Stimulated activated CD4-positive, alpha-beta T cell treated with anti-CD3 and anti-CD28 coated beads, Interleukin-2, amount 100 ng/mL, for 24 hours (primary cell): ENCODE results near the gene GPR155.
"Not testable (repeated sequence)": the region's sequence is repeated elsewhere in the genome, so short reads cannot be mapped to it uniquely, and the experiment has no call there.

Source experiments
- DNase-seq, 2 donors: peaks; one replicate each; pipeline ENCODE4 v3.0.0-alpha.2; 2020

Gene GPR155

DNA sequence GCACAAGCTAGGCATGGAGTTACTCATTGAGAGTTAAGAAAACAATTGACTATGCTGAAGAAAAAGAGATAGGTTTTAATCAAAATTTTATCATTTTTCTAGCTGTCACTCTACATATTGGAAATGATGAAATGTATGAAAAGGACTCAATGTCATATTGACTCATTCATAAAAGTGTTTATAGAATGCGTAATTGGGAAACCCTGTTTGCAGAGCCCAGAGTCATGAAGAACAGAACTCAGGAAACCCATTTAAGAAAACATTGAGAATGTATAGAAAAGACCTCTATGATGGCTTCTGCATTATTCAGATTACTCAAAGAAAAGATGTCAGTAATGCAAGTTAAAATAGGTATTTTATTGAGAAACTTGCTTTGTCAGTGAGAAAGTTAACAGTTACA lies 54.9 kb downstream of the GPR155 start:
- DNase-seq = no peak

DNA sequence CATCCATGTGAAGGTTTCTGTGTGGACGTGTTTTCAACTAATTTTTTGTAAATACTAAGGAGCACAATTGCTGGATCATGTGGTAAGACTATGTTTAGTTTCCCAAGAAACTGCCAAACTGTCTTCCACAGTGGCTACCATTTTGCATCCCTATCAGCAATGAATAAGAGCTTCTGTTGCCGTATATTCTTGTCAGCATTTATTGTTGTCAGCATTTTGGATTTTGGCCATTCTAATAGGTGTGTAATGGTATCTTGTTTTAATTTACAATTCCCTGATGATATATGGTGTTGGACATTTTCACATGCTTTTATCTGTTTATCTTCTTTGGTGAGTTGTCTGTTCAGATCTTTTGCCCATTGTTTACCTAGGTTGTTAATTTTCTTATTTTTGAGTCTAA lies 56.8 kb downstream of the GPR155 start:
- DNase-seq = no peak

DNA sequence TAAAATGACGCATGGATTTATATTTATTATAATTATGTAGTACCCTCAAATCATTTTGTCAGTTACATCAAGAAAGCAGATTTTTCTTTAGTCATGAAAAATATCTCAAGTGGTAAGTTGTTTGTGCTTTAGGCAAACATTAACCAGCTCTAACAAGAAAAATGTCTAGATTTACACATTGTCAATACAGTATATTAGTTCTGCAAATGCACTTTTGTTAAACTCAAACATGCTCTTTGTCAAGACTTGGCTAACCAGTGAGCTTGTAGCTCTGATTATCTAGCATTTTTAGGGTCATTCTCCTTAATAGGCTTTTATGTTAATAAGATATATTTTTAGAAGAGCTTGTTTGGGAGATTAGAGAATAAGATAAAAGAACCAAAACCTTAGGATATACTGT lies 58.6 kb downstream of the GPR155 start:
- no peak for DNase-seq

DNA sequence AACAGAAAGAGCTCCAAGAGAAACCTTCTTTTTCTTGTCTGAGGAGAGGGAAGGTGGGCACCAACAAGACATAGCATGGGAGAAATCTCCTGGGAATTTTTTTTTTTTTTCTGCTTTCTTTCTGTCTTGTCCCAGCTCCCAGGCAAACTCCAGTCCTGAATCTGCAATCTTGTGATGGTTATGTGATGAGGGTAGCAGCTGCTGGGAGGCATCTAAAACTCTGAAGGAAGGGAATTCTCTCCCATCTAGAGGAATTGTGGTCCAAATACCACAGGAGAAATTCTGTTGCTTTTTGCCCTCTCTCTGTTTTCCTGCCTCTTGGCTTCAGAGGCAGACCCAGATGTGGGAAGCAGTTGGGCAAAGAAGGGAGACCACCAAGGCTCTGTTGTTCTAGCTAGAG lies 74.6 kb downstream of the GPR155 start:
- DNase-seq = no peak

DNA sequence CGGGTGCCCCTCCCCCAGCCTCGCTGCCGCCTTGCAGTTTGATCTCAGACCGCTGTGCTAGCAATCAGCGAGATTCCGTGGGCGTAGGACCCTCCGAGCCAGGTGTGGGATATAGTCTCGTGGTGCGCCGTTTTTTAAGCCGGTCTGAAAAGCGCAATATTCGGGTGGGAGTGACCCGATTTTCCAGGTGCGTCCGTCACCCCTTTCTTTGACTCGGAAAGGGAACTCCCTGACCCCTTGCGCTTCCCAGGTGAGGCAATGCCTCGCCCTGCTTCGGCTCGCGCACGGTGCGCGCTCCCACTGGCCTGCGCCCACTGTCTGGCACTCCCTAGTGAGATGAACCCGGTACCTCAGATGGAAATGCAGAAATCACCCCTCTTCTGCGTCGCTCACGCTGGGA lies 76.8 kb downstream of the GPR155 start:
- not testable (repeated sequence) for DNase-seq

DNA sequence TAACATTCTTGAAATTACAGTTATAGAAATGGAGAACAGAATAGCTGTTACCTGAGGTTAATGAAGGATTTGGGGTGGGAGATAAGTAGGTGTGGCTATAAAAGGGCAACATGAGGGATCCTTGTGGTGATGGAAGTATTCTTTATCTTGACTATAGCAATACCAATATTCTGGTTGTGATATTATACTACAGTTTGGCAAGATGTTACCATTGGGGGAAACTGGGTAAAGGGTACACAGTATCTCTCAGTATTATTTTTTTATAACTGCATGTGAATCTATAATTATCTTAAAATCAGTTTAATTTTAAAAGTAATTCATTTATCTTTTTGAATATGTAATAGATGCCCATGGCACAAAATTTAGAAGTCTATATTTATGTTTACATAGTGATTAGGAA lies 83.2 kb downstream of the GPR155 start:
- no peak for DNase-seq

DNA sequence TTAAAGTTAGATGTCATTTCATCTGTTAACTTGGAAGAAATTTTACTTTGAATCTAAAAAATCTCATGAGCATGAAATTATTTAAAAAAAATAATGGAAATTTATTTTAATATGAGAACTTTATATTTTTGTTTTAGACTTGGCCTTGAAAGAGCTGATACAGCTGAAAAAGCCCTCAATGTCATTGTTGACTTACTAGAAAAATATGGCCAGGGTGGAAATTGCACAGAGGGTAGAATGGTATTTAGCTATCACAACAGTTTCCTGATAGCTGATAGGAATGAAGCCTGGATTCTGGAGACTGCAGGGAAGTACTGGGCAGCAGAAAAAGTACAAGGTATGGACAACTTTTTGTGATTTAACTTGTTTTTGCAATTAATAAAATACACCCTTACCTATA lies 86.0 kb downstream of the GPR155 start:
- no peak for DNase-seq

DNA sequence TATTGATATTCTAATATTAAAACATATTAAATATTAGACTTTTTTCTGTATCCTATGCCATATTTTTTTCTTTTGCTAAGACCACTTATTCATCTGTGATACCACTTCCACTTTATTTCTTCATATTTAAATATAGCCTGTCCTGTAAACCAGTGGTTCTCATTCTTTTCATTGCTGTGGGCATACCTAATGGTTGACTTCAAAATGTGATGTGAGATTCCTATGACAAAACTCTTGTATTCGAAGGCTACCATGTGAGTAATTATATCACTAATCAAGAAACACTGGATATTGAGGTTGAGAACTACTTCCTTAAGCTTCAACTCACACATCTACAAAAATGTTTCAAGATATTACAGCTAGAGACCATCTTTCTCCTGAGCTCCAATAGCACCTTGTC lies 87.7 kb downstream of the GPR155 start:
- no peak for DNase-seq

DNA sequence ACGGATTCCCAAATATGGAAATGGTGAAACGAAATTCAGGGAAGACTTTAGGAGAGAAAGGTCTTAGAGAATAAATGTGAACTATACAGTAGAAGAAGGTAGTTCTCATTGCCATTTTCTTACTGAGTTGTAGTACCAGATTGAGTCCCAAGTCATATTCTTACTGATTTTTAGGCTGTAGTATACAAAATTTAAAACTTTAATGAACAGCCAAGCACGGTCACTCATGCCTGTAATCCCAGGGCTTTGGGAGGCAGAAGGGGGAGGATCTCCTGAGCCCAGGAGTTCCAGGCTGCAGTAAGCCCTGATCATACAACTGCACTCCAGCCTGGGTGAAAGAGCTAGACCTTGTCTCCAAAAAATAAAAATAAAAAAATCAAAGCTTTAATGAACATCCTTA lies 89.1 kb downstream of the GPR155 start:
- DNase-seq = no peak

DNA sequence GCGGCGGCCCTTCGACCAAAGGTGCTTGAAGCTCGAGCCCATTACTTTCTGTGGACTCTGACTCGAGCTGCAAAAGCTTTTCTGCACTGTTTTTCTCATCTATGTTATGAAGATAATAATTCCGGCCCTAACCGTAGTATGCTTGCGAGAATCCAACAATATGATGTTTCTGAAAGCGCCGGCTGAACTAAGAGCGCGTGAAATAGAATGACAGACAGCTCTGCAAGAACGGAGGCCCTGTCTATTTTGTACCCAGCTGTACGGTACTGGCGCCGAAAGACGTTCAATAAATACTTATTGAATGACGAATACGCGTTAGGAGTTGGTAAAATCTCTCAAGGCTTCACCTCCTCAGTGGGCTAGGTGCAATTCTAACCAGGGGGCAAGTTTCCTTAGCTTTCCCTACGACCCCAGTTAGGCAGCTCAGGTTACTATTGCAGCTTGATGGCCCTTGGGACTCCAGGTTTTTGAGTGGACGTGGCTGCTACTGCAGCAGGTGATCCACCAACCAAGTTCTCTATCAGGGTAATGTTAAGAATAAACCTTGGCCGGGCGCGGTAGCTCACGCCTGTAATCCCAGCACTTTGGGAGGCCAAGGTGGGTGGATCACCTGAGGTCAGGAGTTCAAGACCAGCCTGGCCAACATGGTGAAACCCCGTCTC lies 90.7 kb downstream of the GPR155 start:
- DNase-seq = peak in 1 of 2 donors; percentile 19

DNA sequence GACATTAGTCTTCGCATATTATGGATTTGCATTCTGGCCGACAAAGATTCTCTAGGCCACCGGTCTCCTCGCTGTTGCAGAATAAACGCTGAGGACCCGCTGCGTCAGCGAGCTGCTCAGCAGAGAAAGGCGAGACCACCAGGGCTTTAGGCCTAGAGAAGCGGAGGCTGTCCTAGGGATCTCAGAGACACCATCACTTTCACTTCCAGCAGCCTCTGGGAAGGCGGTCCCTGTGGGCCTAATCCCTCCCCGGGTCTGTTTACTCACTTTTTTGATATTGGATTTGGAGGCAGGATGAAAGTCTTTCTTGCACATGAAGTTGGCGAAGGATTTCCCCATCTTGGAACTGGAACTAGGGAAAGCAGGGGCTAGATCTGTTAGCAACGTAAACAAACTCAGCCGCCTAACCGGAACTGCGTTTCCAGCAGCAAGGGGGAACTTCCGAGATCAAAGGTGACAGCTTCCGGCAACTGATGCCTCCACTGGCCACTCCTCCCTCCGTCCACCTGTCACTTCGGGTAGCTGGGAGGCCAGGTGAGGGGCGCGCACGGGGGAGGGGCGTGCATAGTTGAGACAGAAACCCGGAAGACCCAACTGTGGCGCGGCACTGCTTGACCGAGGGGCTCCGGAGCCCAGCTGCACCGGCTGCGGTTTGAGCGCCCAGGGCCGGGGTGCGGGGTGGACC lies 91.4 kb downstream of the GPR155 start, which contains the start of gene SCRN3:
TSS of gene SCRN3 (plus strand) at position 447 of the 685 bp plus-strand sequence. CDS start 2,554 bp downstream, outside the sequence.
- DNase-seq = peak; percentile 74 to 77

DNA sequence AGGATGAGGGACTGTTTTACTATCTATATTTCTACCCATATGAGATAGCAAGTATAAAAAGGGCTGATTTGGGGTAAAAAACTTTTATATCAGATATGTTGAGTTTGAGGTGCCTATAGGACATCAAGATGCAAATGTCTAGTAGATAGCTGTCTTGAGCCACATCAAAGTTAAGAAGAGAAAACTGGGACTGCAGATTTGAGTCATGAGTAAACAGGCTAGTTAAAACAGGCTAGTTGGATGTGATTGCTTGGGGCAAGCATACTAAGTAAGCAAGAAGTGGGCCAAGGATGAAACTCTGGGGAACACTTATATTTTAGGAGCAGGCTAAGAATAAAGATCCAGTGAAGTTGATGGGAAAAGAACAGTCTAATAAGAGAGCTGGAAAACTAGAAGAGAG lies 94.1 kb downstream of the GPR155 start:
- DNase-seq = no peak

DNA sequence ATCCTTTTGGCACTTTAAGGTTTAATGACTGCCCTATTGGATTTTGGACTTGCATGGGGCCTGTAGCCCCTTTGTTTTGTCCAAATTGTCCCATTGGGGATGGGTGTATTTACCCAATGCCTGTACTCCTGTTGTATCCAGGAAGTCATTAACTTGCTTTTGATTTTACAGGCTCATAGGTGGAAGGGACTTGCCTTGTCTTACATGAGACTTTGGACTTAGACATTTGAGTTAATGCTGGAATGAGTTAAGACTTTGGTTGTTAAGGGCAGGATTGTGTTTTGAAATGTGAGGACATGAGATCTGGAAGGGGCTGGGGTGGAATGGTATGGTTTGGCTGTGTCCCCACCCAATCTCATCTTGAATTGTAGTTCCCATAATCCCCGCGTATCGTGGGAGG lies 96.5 kb downstream of the GPR155 start:
- not testable (repeated sequence) for DNase-seq

DNA sequence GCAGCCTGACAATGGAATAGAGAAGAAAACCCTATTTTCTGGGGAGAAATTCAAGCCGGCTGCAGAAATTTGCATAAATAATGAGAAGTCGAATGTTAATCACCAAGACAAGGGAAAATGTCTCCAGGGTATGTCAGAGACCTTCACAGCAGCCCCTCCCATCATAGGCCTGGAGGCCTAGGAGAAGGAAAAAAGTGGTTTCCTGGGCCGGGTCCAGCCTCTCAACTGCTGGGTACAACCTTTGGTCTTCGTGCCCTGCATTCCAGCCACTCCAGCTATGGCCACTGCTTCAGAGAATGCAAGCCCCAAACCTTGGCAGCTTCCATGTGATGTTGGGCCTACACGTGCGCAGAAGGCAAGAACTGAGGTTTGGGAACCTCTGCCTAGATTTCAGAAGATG lies 97.3 kb downstream of the GPR155 start:
- DNase-seq = no peak

DNA sequence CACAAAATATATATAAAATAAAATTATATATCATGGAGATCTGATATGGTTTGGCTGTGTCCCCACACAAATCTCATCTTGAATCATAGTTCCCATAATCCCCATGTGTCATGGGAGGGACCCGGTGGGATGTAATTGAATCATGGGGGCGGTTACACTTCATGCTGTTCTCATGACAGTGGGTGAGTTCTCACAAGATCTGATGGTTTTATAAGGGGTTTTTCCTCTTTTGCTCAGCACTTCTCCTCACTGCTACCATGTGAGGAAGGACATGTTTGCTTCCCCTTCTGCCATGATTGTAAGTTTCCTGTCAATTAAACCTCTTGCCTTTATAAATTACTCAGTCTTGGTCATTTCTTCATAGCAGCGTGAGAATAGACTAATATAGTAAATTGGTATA lies 98.1 kb downstream of the GPR155 start:
- DNase-seq = not testable (repeated sequence)

DNA sequence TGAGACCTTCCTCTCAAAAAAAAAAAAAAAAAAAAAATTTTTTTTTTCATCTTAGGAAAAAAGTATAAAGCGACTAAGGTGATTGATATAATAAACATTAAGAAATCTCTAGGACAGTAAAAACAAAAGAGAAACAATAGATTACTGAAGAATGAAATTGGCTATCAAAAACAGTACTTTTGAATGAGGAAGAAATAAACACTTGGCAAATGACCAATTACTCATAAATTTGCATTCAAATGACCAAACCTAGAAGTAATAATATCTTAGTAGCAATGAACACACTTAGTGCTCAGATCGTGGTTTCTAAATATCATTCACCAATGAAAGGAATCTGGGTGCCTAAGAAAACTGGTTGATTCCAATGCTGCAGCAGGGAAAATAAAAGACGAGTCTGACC lies 101.6 kb downstream of the GPR155 start:
- no peak for DNase-seq

DNA sequence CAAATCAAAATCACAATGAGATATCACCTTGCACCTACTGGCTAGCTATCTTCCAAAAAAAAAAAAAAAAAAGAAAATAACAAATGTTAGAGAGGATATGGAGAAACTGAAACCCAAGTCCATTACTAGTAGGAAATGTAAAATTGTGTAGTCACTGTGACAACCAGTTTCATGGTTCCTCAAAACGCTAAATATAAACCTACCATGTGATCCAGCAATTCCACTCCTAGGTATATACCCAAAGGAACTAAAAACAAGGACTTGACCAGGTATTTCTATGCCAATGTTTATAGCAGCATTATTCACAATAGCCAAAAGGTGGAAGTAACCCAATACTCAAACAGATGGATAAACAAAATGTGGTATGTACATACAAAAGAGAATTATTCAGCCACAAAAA lies 103.0 kb downstream of the GPR155 start:
- no peak for DNase-seq
